Measurements from ENCODE around the gene IRF2BPL. TPM values are rescaled to one million over a fixed set of nuclear protein-coding genes. Genes with fewer than 3 reads are reported as not detected.

The IRF2BPL gene
- total RNA-seq, 4 donors from 2014 or later = 58.6 to 105 (median 98.4) TPM

DNA sequence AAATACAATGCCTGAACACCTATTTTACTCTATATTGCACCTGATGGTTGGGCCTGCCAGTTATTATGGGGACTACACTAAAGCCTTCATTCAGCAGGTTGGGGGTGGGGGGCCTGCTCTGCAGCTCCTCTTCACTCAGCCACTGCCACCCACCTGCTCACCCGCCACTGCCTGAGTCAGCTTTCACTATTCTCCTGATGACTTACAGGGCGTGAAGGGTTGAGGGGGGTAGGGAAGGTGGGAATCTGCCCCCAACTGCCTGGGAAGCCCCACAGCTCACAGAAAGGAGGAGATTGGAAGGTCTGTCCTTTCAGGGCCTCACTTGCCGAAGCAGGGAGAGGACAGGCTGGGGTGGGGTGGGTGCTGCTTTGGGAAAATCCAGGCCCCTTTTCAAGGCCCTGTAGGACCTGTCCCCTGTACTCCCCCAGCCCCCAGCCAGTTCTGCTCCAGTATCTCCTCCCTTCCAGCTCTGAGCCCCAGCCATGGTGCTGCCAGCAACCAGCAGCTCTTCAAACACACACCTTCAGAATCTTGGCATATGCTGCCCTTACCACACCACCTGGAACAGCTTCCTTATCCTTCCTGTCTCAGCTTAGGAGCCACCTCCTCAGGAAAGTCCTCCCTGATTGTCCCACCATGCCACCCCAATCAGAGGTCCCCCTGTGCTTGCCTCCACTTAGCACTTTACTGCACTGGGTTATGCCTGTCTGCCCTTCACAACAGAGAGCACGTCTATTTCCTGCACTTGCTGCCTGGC is 33.1 kb downstream of the IRF2BPL start:
- intact Hi-C loops (cut with DNase I) = no loop called here
- H3K27ac ChIP-seq (replicated peaks in 1 of 4) = no peak overlapping the region
- H3K9me3 ChIP-seq = no peaks in the 10 kb centered on the region
- DNase-seq (ENCODE audit: extremely low spot score) = no peak
- no peaks in the 10 kb centered on the region for H3K36me3 ChIP-seq
- no peak overlapping the region for H3K4me3 ChIP-seq
- H3K27me3 ChIP-seq = no peaks in the 10 kb centered on the region
- TF ChIP-seq POLR2A (IDR thresholded peaks at IDR 0.05; ENCODE audit: low read depth) = no peak
- no peak for TF ChIP-seq POLR2AphosphoS5 (IDR thresholded peaks at IDR 0.05)
- TF ChIP-seq, protein P1, sequence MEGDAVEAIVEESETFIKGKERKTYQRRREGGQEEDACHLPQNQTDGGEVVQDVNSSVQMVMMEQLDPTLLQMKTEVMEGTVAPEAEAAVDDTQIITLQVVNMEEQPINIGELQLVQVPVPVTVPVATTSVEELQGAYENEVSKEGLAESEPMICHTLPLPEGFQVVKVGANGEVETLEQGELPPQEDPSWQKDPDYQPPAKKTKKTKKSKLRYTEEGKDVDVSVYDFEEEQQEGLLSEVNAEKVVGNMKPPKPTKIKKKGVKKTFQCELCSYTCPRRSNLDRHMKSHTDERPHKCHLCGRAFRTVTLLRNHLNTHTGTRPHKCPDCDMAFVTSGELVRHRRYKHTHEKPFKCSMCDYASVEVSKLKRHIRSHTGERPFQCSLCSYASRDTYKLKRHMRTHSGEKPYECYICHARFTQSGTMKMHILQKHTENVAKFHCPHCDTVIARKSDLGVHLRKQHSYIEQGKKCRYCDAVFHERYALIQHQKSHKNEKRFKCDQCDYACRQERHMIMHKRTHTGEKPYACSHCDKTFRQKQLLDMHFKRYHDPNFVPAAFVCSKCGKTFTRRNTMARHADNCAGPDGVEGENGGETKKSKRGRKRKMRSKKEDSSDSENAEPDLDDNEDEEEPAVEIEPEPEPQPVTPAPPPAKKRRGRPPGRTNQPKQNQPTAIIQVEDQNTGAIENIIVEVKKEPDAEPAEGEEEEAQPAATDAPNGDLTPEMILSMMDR (IDR thresholded peaks at IDR 0.05) = no peak
- no peak for TF ChIP-seq EP300 (IDR thresholded peaks at IDR 0.05)
- H3K4me1 ChIP-seq = peaks cover 7 to 9% (median 8%) of the 10 kb centered on the region in 4 donors
- 83% methylated on average over 4 of the region's 4 CpGs for WGBS

DNA sequence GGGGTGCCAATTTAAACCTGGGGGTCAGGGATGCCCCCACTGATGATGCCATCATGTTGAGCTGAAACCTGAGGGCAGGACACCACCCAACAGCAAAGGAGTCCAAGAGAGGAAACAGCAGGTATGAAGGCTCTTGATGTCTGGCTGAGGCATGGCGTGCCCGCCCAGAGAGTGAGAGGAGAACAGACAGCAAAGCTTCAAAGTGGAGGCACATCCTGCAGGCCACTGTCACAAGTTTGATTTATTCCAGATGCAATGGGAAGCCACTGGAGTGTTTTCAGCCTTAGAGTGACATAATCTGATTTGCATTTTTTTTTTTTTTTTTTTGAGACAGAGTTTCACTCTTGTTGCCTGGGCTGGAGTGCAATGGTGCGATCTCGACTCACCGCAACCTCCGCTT is 34.8 kb downstream of the IRF2BPL start:
- Histone ChIP-seq H3K36me3 (no peaks in the 10 kb centered on the region), H3K27ac (replicated peaks in 1 of 4) (no peak overlapping the region), H3K4me1 (no peaks in the 10 kb centered on the region), H3K27me3 (no peaks in the 10 kb centered on the region), H3K9me3 (no peaks in the 10 kb centered on the region), H3K4me3 (no peak overlapping the region)
- intact Hi-C loops (cut with DNase I) = no loop called here
- no peak for DNase-seq (ENCODE audit: extremely low spot score)
- TF ChIP-seq POLR2AphosphoS5 (IDR thresholded peaks at IDR 0.05) (no peak), POLR2A (IDR thresholded peaks at IDR 0.05; ENCODE audit: low read depth) (no peak), EP300 (IDR thresholded peaks at IDR 0.05) (no peak)
- TF ChIP-seq, protein P1 (IDR thresholded peaks at IDR 0.05) = no peak
- WGBS = 79% methylated on average over 3 of the region's 6 CpGs

DNA sequence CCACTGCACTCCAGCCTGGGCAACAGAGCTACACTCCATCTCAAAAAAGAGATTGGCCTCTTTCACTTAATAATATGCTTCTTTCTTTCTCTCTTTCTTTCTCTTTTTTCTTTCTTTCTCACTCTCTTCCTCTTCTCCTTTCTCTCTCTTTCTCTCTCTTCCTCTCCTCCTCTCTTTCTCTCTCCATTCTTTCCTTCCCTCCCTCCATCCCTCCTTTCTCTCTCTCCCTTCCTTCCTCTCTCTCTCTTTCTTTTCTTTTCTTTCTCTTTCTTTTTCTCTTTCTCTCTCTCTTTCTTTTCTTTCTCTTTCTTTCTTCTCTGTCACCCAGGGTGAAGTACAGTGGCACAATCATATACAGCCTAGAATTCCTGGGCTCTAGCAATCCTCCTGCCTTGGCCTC is 38.4 kb downstream of the IRF2BPL start:
- Histone ChIP-seq H3K4me3 (no peak overlapping the region), H3K27ac (replicated peaks in 1 of 4) (no peak overlapping the region), H3K36me3 (no peaks in the 10 kb centered on the region), H3K27me3 (no peaks in the 10 kb centered on the region), H3K4me1 (no peaks in the 10 kb centered on the region), H3K9me3 (no peaks in the 10 kb centered on the region)
- no peak for DNase-seq (ENCODE audit: extremely low spot score)
- no peak for TF ChIP-seq POLR2A (IDR thresholded peaks at IDR 0.05; ENCODE audit: low read depth)
- TF ChIP-seq POLR2AphosphoS5 (IDR thresholded peaks at IDR 0.05) = no peak
- TF ChIP-seq EP300 (IDR thresholded peaks at IDR 0.05) = no peak
- TF ChIP-seq, protein P1 (IDR thresholded peaks at IDR 0.05) = no peak
- intact Hi-C loops (cut with DNase I) = no loop called here

DNA sequence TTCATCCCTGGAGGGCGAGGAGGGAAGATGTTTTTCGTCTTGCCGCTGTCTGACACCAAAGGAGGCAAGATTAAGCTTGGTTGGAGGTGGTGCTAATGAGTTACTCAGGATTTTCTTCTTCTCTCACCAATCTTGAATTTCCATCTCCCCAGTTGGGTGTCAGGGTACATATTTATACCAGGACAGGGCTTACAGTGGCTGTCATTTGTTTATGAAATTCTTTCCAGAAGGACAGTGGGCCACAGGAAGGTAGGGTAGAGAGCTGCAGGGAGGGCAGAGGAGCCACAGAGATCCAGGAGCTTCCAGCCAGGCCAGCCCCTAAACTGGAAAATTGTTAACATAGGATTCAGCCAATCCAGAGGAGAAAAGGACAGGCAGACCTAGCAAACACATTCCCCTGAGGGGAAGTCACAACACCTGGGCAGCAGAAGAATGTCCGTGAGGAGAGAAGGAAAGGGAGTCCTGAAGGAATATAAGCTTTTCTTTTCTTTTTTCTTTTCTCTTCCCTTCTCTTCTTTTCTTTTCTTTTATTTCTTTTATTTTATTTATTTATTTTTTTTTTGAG is 40.5 kb downstream of the IRF2BPL start:
- TF ChIP-seq, protein P1 (IDR thresholded peaks at IDR 0.05) = no peak
- TF ChIP-seq POLR2A (IDR thresholded peaks at IDR 0.05; ENCODE audit: low read depth) (no peak), EP300 (IDR thresholded peaks at IDR 0.05) (no peak), POLR2AphosphoS5 (IDR thresholded peaks at IDR 0.05) (no peak)
- 85% methylated on average over 4 of the region's 4 CpGs for WGBS
- intact Hi-C loops (cut with DNase I) = no loop called here

More for the DNA sequence above, 40.5 kb downstream of the IRF2BPL start:
- Histone ChIP-seq H3K4me1 (no peaks in the 10 kb centered on the region), H3K27me3 (no peaks in the 10 kb centered on the region), H3K36me3 (no peaks in the 10 kb centered on the region), H3K4me3 (no peak overlapping the region), H3K27ac (replicated peaks in 1 of 4) (no peak overlapping the region), H3K9me3 (no peaks in the 10 kb centered on the region)
- no peak for DNase-seq (ENCODE audit: extremely low spot score)
